ENCODE data around the gene GLIS1.

GLIS1 gene

DNA sequence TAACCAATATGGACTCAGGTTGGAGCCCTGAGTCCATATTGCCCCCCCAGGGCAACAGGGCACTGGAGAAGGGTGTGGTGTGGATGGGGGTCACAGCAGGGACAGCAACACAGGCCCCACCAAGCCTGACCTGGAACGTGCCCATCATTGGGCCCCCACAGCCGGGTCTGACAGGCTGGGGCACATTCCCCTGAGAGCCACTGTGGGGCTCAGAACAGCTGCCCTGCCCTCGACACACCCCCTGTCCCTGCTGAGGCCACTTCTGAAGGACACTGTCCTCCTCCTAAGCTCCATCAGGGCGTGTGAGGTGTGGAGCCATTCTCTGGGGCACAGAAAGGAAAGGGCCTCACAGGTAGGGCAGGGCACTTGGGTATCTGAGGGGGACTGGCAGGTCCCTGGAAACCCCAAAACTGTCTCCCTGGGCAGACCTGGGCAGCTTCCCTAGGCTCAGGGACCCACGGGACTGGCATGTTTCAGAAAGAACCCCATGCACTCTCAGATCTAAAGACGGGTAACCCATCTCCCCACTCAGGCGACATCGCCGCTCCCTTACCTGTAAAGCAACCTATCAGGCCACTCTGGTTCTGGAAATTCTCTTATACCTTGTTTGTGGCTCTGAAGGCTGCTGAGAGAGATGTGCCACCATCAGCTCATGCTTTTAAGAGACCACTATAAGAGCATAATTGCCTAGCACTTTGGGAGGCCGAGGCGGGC, 184.2 kb downstream of the GLIS1 start:
- TF ChIP-seq, protein P1, sequence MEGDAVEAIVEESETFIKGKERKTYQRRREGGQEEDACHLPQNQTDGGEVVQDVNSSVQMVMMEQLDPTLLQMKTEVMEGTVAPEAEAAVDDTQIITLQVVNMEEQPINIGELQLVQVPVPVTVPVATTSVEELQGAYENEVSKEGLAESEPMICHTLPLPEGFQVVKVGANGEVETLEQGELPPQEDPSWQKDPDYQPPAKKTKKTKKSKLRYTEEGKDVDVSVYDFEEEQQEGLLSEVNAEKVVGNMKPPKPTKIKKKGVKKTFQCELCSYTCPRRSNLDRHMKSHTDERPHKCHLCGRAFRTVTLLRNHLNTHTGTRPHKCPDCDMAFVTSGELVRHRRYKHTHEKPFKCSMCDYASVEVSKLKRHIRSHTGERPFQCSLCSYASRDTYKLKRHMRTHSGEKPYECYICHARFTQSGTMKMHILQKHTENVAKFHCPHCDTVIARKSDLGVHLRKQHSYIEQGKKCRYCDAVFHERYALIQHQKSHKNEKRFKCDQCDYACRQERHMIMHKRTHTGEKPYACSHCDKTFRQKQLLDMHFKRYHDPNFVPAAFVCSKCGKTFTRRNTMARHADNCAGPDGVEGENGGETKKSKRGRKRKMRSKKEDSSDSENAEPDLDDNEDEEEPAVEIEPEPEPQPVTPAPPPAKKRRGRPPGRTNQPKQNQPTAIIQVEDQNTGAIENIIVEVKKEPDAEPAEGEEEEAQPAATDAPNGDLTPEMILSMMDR (IDR thresholded peaks at IDR 0.05), result no peak
- Histone ChIP-seq H3K4me3 (no peak overlapping the region), H3K27ac (no peak overlapping the region)
- DNase-seq (ENCODE audit: low spot score), result peak; percentile 47

GRCh38 chr1:53553734-53554509, 185.0 kb downstream of the GLIS1 start:
- Histone ChIP-seq H3K4me3 (no peak overlapping the region), H3K27ac (no peak overlapping the region)
- TF ChIP-seq, protein P1 (IDR thresholded peaks at IDR 0.05), result no peak
- DNase-seq (ENCODE audit: low spot score), result peak; percentile 45

GRCh38 chr1:53552981-53553733, 185.8 kb downstream of the GLIS1 start:
- no peak for DNase-seq (ENCODE audit: low spot score)
- TF ChIP-seq, protein P1 (IDR thresholded peaks at IDR 0.05), result no peak
- H3K4me3 ChIP-seq, result no peak overlapping the region
- no peak overlapping the region for H3K27ac ChIP-seq

DNA sequence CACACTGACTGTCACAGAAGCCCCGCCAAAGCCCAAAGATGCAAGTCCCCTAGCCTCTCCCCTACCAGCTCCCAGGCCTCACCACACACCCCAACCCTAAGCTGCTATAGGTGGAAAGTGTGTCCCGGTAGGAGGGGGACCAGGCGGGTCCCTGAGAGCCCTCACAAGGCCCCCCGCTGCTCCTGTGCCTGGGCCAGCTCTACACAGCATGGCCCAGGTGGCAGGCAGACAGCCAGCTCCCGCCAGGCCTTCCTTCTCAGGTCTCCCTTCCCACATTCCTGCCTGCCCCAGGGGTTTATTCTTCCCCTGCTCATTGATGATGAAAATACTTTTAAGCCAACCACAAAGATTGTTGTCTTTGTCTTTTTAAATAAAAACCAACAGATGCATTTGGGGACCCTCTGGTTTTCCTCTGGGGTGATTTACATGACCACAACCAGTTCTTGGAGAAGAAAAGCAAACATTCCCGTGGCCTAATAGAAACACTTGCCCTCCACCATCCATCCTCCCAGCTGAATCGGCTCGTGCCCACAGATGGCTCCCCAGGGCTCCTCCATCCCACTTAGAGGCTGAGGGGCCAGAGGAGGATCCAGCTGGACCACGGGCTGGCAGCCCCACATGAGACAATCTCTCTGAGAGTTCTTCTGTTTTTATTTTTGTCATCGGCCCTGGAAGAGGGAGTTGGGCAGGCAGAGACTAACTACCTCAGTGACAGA, 186.7 kb downstream of the GLIS1 start:
- Histone ChIP-seq H3K4me3 (no peak overlapping the region), H3K27ac (no peak overlapping the region)
- TF ChIP-seq, protein P1 (IDR thresholded peaks at IDR 0.05), result no peak
- DNase-seq (ENCODE audit: low spot score), result no peak

DNA sequence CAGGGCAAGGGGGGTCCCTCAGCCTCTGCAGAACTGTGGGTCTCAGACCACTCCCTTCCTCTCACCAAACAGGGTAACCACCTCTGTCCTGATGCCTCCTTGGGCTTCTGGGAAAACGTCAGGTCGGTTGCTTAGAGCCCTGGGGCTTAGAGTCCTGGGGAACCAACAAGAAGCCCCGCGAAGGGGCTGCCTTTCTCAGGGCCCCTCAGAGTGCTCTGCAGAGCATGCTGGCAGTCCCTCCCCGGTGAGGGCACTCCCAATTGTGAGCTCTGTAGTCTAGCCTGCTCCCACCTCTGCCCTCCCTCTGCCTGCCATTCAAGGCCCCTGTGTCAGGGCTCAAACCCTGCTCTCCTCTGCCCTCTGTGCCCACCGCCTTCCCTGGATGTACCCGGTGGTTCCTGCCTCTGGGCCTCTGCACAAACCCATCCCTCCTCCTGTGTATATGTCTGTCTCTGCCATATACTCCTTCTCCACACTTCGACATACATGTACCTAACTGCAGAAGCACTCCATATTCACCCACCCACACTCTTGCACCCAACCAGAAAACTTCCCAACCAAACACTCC, 187.5 kb downstream of the GLIS1 start:
- DNase-seq (ENCODE audit: low spot score), result no peak
- TF ChIP-seq, protein P1 (IDR thresholded peaks at IDR 0.05), result no peak
- Histone ChIP-seq H3K27ac (no peak overlapping the region), H3K4me3 (no peak overlapping the region)

DNA sequence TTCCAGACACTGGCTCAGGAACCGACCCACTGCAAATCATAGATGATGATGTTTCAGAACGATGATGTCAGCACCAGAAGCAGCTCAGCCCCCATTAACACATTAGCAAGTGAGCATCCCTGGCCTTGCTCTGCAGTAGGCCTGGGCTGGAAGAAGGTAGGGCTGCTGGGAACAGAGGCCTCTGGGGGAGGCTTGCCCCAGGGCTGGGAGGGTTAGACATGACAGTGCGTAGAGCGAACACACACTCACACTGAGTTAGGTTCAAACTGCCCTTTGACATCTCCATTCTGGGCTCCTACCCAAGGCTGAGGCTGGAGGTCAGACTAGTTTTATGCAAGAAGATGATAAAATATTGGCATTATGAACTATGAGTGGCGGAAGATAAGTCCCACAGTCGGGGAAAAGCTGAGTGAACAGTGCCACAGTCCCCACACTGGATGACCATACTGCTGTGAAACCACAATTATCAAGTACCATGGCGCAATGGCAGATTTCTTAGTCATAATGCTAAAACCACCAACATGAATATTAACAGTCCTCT, 188.7 kb downstream of the GLIS1 start:
- H3K27ac ChIP-seq, result peak overlapping the region in 1 of 2 donors; percentile 15
- H3K4me3 ChIP-seq, result no peak overlapping the region
- TF ChIP-seq, protein P1 (IDR thresholded peaks at IDR 0.05), result no peak
- peak; percentile 71 for DNase-seq (ENCODE audit: low spot score)

Data from coronary artery (tissue), 2 donors.